Measurements from ENCODE around the gene MRTFA. TPM values are rescaled to one million over a fixed set of nuclear protein-coding genes. Genes with fewer than 3 reads are reported as not detected.

MRTFA gene
- total RNA-seq, 4 donors from 2014 or later, result 46.0 to 408 (median 90.0) TPM

DNA sequence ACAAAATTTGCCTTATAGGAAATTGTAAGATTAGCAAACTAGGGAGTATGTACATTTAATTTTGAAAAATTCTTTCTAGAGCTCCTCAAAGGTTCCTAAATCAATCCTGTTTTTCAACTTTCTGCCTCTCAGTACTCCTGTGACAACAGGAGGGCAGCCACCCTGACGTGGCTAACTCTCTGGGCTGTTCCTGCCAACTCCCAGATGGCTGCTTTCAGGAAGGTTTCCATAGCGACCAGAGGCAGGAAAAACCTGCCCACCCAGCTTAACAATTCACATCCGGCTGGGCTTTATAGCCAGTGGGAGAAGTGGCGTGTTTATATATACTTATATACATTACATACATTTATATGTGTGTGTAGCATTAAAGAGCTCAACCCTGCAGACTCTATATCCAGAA is 239.6 kb downstream of the MRTFA start:
- H3K4me1 ChIP-seq, result peaks cover 0 to 59% (median 17%) of the 10 kb centered on the region in 4 donors
- H3K27me3 ChIP-seq, result no peaks in the 10 kb centered on the region
- DNase-seq, result peak; percentile 85
- no peak overlapping the region for H3K4me3 ChIP-seq
- peaks cover 0 to 9% (median 4%) of the 10 kb centered on the region in 4 donors for H3K36me3 ChIP-seq
- in situ Hi-C loops (cut with MboI; ENCODE audit: low pct_ligation_motif_present in 1 of 4, low pct_unique_long_range_greater_than_20kb in 1 of 4, low sequenced_read_pairs in 3 of 4), result no loop called here
- no peaks in the 10 kb centered on the region for H3K9me3 ChIP-seq
- 30 to 40% methylated on average over 3 to 4 of the region's 4 CpGs for WGBS, 2 donors (ENCODE audit: low coverage in 1 of 2)
- TF ChIP-seq EP300 (IDR thresholded peaks at IDR 0.05; ENCODE audit: low read depth) (peak; percentile 48), POLR2AphosphoS5 (IDR thresholded peaks at IDR 0.05) (peak; percentile 45 to 54 (median 49))
- TF ChIP-seq, protein P1, sequence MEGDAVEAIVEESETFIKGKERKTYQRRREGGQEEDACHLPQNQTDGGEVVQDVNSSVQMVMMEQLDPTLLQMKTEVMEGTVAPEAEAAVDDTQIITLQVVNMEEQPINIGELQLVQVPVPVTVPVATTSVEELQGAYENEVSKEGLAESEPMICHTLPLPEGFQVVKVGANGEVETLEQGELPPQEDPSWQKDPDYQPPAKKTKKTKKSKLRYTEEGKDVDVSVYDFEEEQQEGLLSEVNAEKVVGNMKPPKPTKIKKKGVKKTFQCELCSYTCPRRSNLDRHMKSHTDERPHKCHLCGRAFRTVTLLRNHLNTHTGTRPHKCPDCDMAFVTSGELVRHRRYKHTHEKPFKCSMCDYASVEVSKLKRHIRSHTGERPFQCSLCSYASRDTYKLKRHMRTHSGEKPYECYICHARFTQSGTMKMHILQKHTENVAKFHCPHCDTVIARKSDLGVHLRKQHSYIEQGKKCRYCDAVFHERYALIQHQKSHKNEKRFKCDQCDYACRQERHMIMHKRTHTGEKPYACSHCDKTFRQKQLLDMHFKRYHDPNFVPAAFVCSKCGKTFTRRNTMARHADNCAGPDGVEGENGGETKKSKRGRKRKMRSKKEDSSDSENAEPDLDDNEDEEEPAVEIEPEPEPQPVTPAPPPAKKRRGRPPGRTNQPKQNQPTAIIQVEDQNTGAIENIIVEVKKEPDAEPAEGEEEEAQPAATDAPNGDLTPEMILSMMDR (IDR thresholded peaks at IDR 0.05), result no peak
- peak overlapping the region; percentile 56 to 79 (median 75) for H3K27ac ChIP-seq
- intact Hi-C loops (cut with DNase I; ENCODE audit: low total_unique reads), result no loop called here

DNA sequence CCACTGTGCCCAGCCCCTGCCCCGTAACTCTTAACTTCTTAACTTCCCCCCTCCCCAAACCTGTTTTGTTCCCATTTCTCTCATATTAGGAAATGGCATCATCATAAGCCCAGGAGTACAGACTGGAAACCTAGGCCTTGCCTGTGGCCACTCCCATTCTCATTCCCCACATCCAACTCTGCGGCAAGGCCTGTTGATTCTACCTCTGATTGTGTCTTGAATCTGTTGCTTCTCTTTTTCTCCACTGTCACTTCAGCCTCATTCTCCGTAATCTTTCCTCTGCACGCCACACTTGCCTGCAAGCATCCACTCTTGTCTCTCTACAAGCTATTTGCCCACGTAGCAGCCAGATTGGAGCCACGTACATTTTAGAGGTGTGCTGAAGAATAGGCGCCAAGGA is 240.9 kb downstream of the MRTFA start:
- no peak for DNase-seq
- H3K27me3 ChIP-seq, result no peaks in the 10 kb centered on the region
- TF ChIP-seq POLR2AphosphoS5 (IDR thresholded peaks at IDR 0.05) (no peak), EP300 (IDR thresholded peaks at IDR 0.05; ENCODE audit: low read depth) (no peak), POLR2A (IDR thresholded peaks at IDR 0.05) (no peak)
- TF ChIP-seq, protein P1 (IDR thresholded peaks at IDR 0.05), result no peak
- peaks cover 0 to 61% (median 17%) of the 10 kb centered on the region in 4 donors for H3K4me1 ChIP-seq
- intact Hi-C loops (cut with DNase I; ENCODE audit: low total_unique reads), result no loop called here
- 98 to 99% methylated on average over 5 to 7 of the region's 7 CpGs for WGBS, 2 donors (ENCODE audit: low coverage in 1 of 2)
- H3K9me3 ChIP-seq, result no peaks in the 10 kb centered on the region
- in situ Hi-C loops (cut with MboI; ENCODE audit: low pct_ligation_motif_present in 1 of 4, low pct_unique_long_range_greater_than_20kb in 1 of 4, low sequenced_read_pairs in 3 of 4), result no loop called here
- H3K36me3 ChIP-seq, result peaks cover 0 to under 1% (median 0%) of the 10 kb centered on the region in 4 donors
- peak overlapping the region; percentile 56 to 79 (median 75) for H3K27ac ChIP-seq
- no peak overlapping the region for H3K4me3 ChIP-seq

DNA sequence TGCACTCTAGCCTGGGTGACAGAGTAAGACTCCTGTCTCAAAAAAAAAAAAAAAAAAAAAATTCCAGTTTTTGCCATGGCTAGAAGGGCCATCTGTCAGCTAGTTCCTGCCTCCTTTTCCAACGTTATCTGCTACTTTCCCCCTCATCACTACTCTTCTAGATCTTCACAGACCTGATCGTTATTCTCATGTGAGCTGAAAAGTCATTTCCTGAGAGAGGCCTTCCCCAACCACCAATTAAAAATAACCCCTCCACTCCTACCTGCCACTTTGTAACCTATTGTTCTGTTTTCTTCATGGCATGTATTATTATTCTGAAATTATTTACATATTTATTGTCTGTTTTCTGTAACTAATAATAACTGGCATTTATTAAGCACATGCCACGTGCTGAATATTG is 241.9 kb downstream of the MRTFA start:
- H3K36me3 ChIP-seq, result no peaks in the 10 kb centered on the region
- TF ChIP-seq EP300 (IDR thresholded peaks at IDR 0.05; ENCODE audit: low read depth) (no peak), POLR2AphosphoS5 (IDR thresholded peaks at IDR 0.05) (no peak), POLR2A (IDR thresholded peaks at IDR 0.05) (no peak)
- TF ChIP-seq, protein P1 (IDR thresholded peaks at IDR 0.05), result no peak
- H3K4me3 ChIP-seq, result no peak overlapping the region
- peaks cover 0 to 53% (median 16%) of the 10 kb centered on the region in 4 donors for H3K4me1 ChIP-seq
- no peaks in the 10 kb centered on the region for H3K27me3 ChIP-seq
- H3K27ac ChIP-seq, result peak overlapping the region in 1 of 4 donors; percentile 75
- no peaks in the 10 kb centered on the region for H3K9me3 ChIP-seq
- intact Hi-C loops (cut with DNase I; ENCODE audit: low total_unique reads), result no loop called here
- in situ Hi-C loops (cut with MboI; ENCODE audit: low pct_ligation_motif_present in 1 of 4, low pct_unique_long_range_greater_than_20kb in 1 of 4, low sequenced_read_pairs in 3 of 4), result no loop called here
- no peak for DNase-seq
- WGBS, 2 donors (ENCODE audit: low coverage in 1 of 2), result 66 to 70% methylated on average over 3 of the region's 3 CpGs

DNA sequence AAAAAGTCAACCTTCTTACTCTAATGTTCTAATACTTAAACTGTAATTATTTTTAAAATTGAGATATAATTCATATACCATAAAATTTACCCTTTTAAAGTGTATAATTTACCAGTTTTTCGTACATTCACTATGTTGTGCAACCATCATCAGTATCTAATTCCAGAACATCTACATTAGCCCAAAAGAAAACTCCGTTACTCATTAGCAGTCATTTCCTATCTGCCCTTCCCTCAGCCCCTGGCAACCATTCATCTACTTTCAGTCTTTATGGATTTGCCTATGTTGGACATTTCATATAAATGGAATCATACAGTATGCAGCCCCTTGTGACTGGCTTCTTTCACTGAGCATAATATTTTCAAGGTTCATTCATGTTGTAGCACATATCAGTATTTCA is 243.9 kb downstream of the MRTFA start:
- Histone ChIP-seq H3K9me3 (no peaks in the 10 kb centered on the region), H3K4me3 (no peak overlapping the region), H3K36me3 (no peaks in the 10 kb centered on the region), H3K27me3 (no peaks in the 10 kb centered on the region), H3K27ac (no peak overlapping the region), H3K4me1 (peaks cover 0 to 48% (median 16%) of the 10 kb centered on the region in 4 donors)
- no peak for TF ChIP-seq POLR2AphosphoS5 (IDR thresholded peaks at IDR 0.05)
- TF ChIP-seq POLR2A (IDR thresholded peaks at IDR 0.05), result no peak
- no peak for TF ChIP-seq EP300 (IDR thresholded peaks at IDR 0.05; ENCODE audit: low read depth)
- TF ChIP-seq, protein P1 (IDR thresholded peaks at IDR 0.05), result no peak
- in situ Hi-C loops (cut with MboI; ENCODE audit: low pct_ligation_motif_present in 1 of 4, low pct_unique_long_range_greater_than_20kb in 1 of 4, low sequenced_read_pairs in 3 of 4) (no loop called here), intact Hi-C loops (cut with DNase I; ENCODE audit: low total_unique reads) (loop anchor here (1.0 kb wide), 1 partner anchor 23 kb away; no protein-coding TSS in a partner anchor)
- no peak for DNase-seq
- 90 to 97% methylated on average over 2 of the region's 2 CpGs for WGBS, 2 donors (ENCODE audit: low coverage in 1 of 2)
